Endothelial cell of umbilical vein (primary cell): ENCODE results near the gene TUBG2. TPM values are rescaled to one million over a fixed set of nuclear protein-coding genes. Genes with fewer than 3 reads are reported as not detected.

Experiments
- BruUV-seq: library from RNA; stranded (reverse); fragments of 400-500 nt; replicated peaks from 2 replicates; lab custom pipeline; 2021; lab: Mats Ljungman, UMichigan
- CTCF ChIA-PET: fragments of 300-600, 350-600 bp; sonication (Branson Sonifier 250); formaldehyde crosslinking; loops from one replicate; lab custom pipeline; 2021; ENCODE audit warnings: antibody characterized with exemption, inconsistent platforms; lab: Charles Lee
- POLR2A ChIA-PET: fragments of 300-600, 350-600 bp; sonication (Branson Sonifier 250); formaldehyde crosslinking; loops from one replicate; lab custom pipeline; 2021; ENCODE audit warnings: antibody characterized with exemption, inconsistent platforms; lab: Charles Lee
- DNase-seq: peaks from one replicate; pipeline ENCODE4 v3.0.0-alpha.2; 2011; ENCODE audit warnings: low read depth, low spot score
- FAIRE-seq: peaks from 2 replicates; lab custom pipeline; 2011; peaks lifted over from hg19 to GRCh38; lab: Jason Lieb, UNC
- H2AFZ ChIP-seq: 2 replicates; pipeline ENCODE4 v1.6.0; 2012; ENCODE audit warnings: low read depth, low read length, control low read depth, inconsistent platforms
- H3K27ac ChIP-seq: 2 replicates; pipeline ENCODE4 v1.5.1; 2011; ENCODE audit warnings: low read depth, mild to moderate bottlenecking, control low read depth, low read length, moderate library complexity; ENCODE audit not compliant: insufficient read depth
- H3K27me3 ChIP-seq, 2 experiments: 2 replicates each; pipeline versions ENCODE4 v1.6.0 to v1.6.1; 2011; ENCODE audit warnings: low read length in 2 of 2, mixed read lengths in 1 of 2; ENCODE audit not compliant: control insufficient read depth in 2 of 2, insufficient read depth in 2 of 2
- H3K36me3 ChIP-seq, 2 experiments: 2 replicates in 1 of 2; 3 replicates in 1 of 2; pipeline ENCODE4 v1.5.1; 2011; ENCODE audit warnings: low read length in 2 of 2, mild to moderate bottlenecking in 1 of 2, moderate library complexity in 1 of 2; ENCODE audit not compliant: control insufficient read depth in 2 of 2, insufficient read depth in 2 of 2; ENCODE audit errors: extremely low read depth in 1 of 2
- H3K4me1 ChIP-seq: 3 replicates; pipeline ENCODE4 v1.5.1; 2011; ENCODE audit warnings: mild to moderate bottlenecking, low read length; ENCODE audit not compliant: control insufficient read depth, insufficient read depth; ENCODE audit errors: extremely low read depth
- H3K4me2 ChIP-seq: 2 replicates; pipeline ENCODE4 v1.6.1; 2011; ENCODE audit warnings: low read length, control low read depth, mixed read lengths; ENCODE audit not compliant: insufficient read depth
- H3K4me3 ChIP-seq, 3 experiments: fragments of 200-600 bp in 1 of 3; sonication (generic), shearing (Covaris generic) in 1 of 3; replicated peaks in 1 of 3; 2 replicates each; pipeline ENCODE4 v1.5.1; 2011 to 2016; ENCODE audit warnings: control low read depth in 3 of 3, low read length in 3 of 3, mild to moderate bottlenecking in 2 of 3, inconsistent platforms in 1 of 3, low read depth in 1 of 3, moderate library complexity in 1 of 3; ENCODE audit not compliant: insufficient read depth in 1 of 3
- H3K79me2 ChIP-seq: 2 replicates; pipeline ENCODE4 v1.6.0; 2012; ENCODE audit warnings: low read length, inconsistent platforms; ENCODE audit not compliant: control insufficient read depth, insufficient read depth
- H3K9ac ChIP-seq: replicated peaks from 2 replicates; pipeline ENCODE3; 2011; ENCODE audit warnings: low read length, control low read depth; ENCODE audit not compliant: insufficient read depth; ENCODE audit errors: extremely low read depth
- H3K9me1 ChIP-seq: replicated peaks from 3 replicates; pipeline ENCODE4 v1.6.0; 2011; ENCODE audit warnings: mild to moderate bottlenecking, low read length; ENCODE audit not compliant: control insufficient read depth, insufficient read depth; ENCODE audit errors: extremely low read depth
- H3K9me3 ChIP-seq: replicated peaks from 2 replicates; pipeline ENCODE4 v1.5.1; 2012; ENCODE audit warnings: low read length, inconsistent platforms; ENCODE audit not compliant: control insufficient read depth, insufficient read depth
- H4K20me1 ChIP-seq: replicated peaks from 2 replicates; pipeline ENCODE3; 2011; ENCODE audit warnings: mild to moderate bottlenecking, low read length; ENCODE audit not compliant: control insufficient read depth, insufficient read depth; ENCODE audit errors: extremely low read depth
- EZH2 ChIP-seq: IDR thresholded peaks from 2 replicates; pipeline ENCODE4 v1.6.1; 2012; ENCODE audit warnings: borderline replicate concordance, low read depth, mild to moderate bottlenecking, moderate library complexity, low read length, inconsistent platforms; ENCODE audit not compliant: severe bottlenecking
- GATA2 ChIP-seq: IDR thresholded peaks from 2 replicates; pipeline ENCODE4 v1.7.0; 2011; ENCODE audit warnings: low read depth, mild to moderate bottlenecking, moderate library complexity, mixed read lengths, low read length; ENCODE audit not compliant: insufficient read length, insufficient read depth
- MYC ChIP-seq: IDR thresholded peaks from one replicate; pipeline ENCODE4 v1.6.1; 2011; ENCODE audit warnings: mild to moderate bottlenecking, low read depth, low read length
- POLR2A ChIP-seq: IDR thresholded peaks from 2 replicates; pipeline ENCODE4 v1.6.1; 2012; ENCODE audit warnings: low read depth, mild to moderate bottlenecking, control low read depth, low read length
- POLR2AphosphoS5 ChIP-seq: IDR thresholded peaks from 2 replicates; pipeline ENCODE4 v1.6.1; 2012; ENCODE audit warnings: low read depth, mild to moderate bottlenecking, control low read depth, low read length, moderate library complexity; ENCODE audit not compliant: insufficient read depth
- dilution Hi-C: fragments of 300-500 bp; cut with MboI; formaldehyde crosslinking; loops from one replicate; pipeline ENCODE4 v1.15.0; 2019; ENCODE audit warnings: low sequenced_read_pairs; ENCODE audit not compliant: extremely low pct_ligation_motif_present
- intact Hi-C: fragments of 100-400 bp; cut with micrococcal nuclease; formaldehyde crosslinking; loops from one replicate; pipeline ENCODE4 v1.10.0; 2022
- polyA plus RNA-seq, 4 experiments: library from polyadenylated mRNA; depleted of rRNA in 3 of 4; stranded (reverse) in 3 of 4; unstranded in 1 of 4; fragments of >200 nt; gene quantifications; 2 replicates each; pipeline versions ENCODE4 v1.2.1 to v1.2.3, GENCODE V29; 2011 to 2012; ENCODE audit warnings: missing spikeins in 1 of 4
- total RNA-seq: library from RNA; stranded (reverse); gene quantifications from 2 replicates; pipeline ENCODE4 v1.2.3, GENCODE V29; 2021
- TF ChIP-seq, protein P1 (sequence below), 2 donors: IDR thresholded peaks; 1 replicate in 1 of 2; 2 replicates in 1 of 2; pipeline ENCODE4 v1.5.1; 2011; ENCODE audit warnings: low read length in 2 of 2, mild to moderate bottlenecking in 2 of 2, moderate library complexity in 2 of 2, control low read depth in 1 of 2, inconsistent platforms in 1 of 2, low read depth in 1 of 2; ENCODE audit not compliant: insufficient read depth in 1 of 2; ENCODE audit errors: extremely low read depth in 1 of 2

The TUBG2 gene
- total and polyA plus RNA-seq, 2 donors (not counting 3 experiments of a cell fraction or from before 2014, with no cell fraction given): 13.2 to 17.7 TPM

DNA sequence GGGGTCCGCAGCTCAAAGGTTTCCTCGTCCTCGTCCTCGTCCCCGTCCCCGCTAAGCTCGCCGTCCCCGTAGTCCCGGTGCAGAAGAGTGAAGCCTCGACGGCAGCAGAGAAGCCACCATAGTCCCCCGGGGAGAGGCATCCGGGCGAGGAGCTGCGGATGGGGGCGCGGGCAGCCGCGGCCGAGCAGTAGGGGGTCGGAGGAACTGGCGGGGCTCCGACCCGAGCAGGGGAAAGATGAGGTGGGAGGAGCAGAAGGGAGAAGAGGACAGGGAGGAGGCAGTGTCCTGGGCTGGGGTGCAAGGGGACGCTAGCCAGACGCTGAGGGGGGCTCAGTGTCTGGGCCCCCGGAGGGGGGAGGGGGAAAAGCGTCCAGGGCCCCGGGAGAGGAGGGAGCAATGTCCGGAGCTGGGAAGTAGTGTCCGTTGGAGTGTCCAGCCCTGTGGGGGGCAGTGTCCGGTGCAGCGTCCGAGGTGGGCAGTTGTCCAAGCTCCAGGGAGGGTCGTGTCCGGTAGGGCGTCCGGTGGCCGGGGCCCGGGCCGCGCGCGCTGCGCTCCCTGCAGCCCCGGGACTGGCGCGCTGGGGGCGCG, 17.4 kb downstream of the TUBG2 start, which contains the start of gene PLEKHH3:
Gene PLEKHH3 (minus strand): TSS at position 571 of the 588 bp plus-strand sequence. CDS start 431 bp downstream, at position 140.
- no peaks in the 10 kb centered on the region for H3K9me1 ChIP-seq
- peak within 1 kb of the TSS; percentile 87 for H2AFZ ChIP-seq
- peaks cover 36% of the 10 kb centered on the region for H3K4me1 ChIP-seq
- H3K4me3 ChIP-seq: peak within 1 kb of the TSS; percentile 57 to 87 (median 70)
- dilution Hi-C loops: no loop called here
- BruUV-seq: no TSS peak
- intact Hi-C loops: loop anchor here (1.0 to 5.0 kb wide), 5 partner anchors 16 to 354 kb away; partner anchors contain the start of genes RETREG3, RPL27, TUBG1 and WNK4
- H3K4me2 ChIP-seq: peak within 1 kb of the TSS; percentile 68
- H3K79me2 ChIP-seq: no peaks in the 10 kb centered on the region
- H3K9me3 ChIP-seq: no peaks in the 10 kb centered on the region
- H4K20me1 ChIP-seq: no peaks in the 10 kb centered on the region
- CTCF ChIA-PET: interaction anchor here (0.5 to 8.3 kb wide), 15 partner anchors 9 to 364 kb away, joined by 3 to 235 read pairs (median 5); partner anchors contain the start of genes BECN1, NAGLU, PSMC3IP and RETREG3
- H3K9ac ChIP-seq: peak within 1 kb of the TSS; percentile 44
- FAIRE-seq (peak; percentile 4), DNase-seq (no peak)
- H3K27me3 ChIP-seq: no peaks in the 10 kb centered on the region
- peak within 1 kb of the TSS; percentile 47 for H3K27ac ChIP-seq
- TF ChIP-seq POLR2A: peak; percentile 68
- TF ChIP-seq EZH2: no peak
- peak; percentile 62 for TF ChIP-seq POLR2AphosphoS5
- TF ChIP-seq MYC: no peak
- TF ChIP-seq GATA2: no peak
- TF ChIP-seq, protein P1, sequence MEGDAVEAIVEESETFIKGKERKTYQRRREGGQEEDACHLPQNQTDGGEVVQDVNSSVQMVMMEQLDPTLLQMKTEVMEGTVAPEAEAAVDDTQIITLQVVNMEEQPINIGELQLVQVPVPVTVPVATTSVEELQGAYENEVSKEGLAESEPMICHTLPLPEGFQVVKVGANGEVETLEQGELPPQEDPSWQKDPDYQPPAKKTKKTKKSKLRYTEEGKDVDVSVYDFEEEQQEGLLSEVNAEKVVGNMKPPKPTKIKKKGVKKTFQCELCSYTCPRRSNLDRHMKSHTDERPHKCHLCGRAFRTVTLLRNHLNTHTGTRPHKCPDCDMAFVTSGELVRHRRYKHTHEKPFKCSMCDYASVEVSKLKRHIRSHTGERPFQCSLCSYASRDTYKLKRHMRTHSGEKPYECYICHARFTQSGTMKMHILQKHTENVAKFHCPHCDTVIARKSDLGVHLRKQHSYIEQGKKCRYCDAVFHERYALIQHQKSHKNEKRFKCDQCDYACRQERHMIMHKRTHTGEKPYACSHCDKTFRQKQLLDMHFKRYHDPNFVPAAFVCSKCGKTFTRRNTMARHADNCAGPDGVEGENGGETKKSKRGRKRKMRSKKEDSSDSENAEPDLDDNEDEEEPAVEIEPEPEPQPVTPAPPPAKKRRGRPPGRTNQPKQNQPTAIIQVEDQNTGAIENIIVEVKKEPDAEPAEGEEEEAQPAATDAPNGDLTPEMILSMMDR (IDR thresholded peaks at IDR 0.05; ENCODE audit: extremely low read depth in 1 of 2, insufficient read depth in 1 of 2, low read depth in 1 of 2, low read length in 2 of 2): peak in 1 of 2 donors; percentile 7
- peaks cover 2 to 9% of the 10 kb centered on the region in 2 experiments for H3K36me3 ChIP-seq
- POLR2A ChIA-PET: interaction anchor here (1.1 to 1.4 kb wide), 3 partner anchors 16 to 98 kb away, joined by 3 to 5 read pairs (median 4); partner anchors contain the start of genes RETREG3 and TUBG1
